Measurements from ENCODE around the gene LONRF2. TPM values are rescaled to one million over a fixed set of nuclear protein-coding genes. Genes with fewer than 3 reads are reported as not detected.

LONRF2 gene
- total RNA-seq, 1 experiment from 2014 or later, result 2.7 TPM

DNA sequence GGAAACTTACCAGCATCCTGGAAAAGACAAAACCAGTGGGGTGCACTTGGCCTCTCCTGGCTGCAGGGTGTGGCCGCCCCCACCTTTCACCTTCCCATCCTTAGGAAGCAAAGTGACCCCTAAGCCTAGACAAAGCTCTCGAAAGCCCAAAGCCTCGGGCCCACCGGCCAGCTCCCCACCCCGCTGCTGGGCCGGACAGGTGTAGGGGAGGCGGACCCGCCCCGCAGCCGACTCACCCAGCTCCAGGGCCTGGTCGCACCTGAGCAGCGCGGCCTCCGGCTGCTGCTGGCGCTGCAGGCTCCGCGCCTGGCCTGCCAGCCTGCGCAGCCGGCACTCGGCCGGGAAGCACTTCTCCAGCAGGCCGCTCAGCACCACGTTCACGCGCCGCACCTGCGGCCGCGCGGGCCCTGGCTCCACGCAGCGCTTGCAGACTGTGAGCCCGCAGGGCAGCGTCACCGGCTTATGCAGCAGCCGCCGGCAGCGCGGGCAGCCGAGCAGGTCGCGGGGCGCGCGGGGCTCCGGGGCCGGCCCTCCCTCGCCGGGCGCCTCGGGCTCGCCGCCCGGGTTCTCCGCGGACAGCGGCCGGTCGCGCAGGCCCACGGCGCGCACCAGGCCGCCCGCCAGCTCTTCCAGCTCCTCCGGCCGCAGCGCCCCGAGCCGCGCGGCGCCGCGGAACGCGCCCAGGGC, 979 bp downstream of the LONRF2 start:
- no peak overlapping the region for H2AFZ ChIP-seq (ENCODE audit: low read length)
- no peaks in the 10 kb centered on the region for H3K79me2 ChIP-seq (ENCODE audit: insufficient read depth, low read length)
- no peak overlapping the region for H3K27ac ChIP-seq (ENCODE audit: insufficient read length, low read depth, low read length)
- H3K4me2 ChIP-seq (ENCODE audit: insufficient read depth, insufficient read length, low read length), result peak overlapping the region; percentile 80
- TF ChIP-seq, protein P1, sequence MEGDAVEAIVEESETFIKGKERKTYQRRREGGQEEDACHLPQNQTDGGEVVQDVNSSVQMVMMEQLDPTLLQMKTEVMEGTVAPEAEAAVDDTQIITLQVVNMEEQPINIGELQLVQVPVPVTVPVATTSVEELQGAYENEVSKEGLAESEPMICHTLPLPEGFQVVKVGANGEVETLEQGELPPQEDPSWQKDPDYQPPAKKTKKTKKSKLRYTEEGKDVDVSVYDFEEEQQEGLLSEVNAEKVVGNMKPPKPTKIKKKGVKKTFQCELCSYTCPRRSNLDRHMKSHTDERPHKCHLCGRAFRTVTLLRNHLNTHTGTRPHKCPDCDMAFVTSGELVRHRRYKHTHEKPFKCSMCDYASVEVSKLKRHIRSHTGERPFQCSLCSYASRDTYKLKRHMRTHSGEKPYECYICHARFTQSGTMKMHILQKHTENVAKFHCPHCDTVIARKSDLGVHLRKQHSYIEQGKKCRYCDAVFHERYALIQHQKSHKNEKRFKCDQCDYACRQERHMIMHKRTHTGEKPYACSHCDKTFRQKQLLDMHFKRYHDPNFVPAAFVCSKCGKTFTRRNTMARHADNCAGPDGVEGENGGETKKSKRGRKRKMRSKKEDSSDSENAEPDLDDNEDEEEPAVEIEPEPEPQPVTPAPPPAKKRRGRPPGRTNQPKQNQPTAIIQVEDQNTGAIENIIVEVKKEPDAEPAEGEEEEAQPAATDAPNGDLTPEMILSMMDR (conservative IDR thresholded peaks at IDR 0.05), result peak; percentile 56
- Mint-ChIP-seq H3K27me3 (ENCODE audit: low read depth) (peaks cover 63% of the 10 kb centered on the region), H3K4me3 (peak overlapping the region; percentile 63 to 74), H3K27ac (no peak overlapping the region), H3K9me3 (peaks cover 27 to 29% of the 10 kb centered on the region in 2 experiments), H3K36me3 (ENCODE audit: insufficient read depth in 1 of 3, low read depth in 3 of 3) (peaks cover 3 to 28% (median 17%) of the 10 kb centered on the region in 3 experiments; a peak in 6 of 7 replicates), H3K4me1 (peaks cover 6 to 9% of the 10 kb centered on the region in 2 experiments)
- no peaks in the 10 kb centered on the region for H3K79me1 ChIP-seq (ENCODE audit: insufficient read depth, low read depth, low read length, poor library complexity, severe bottlenecking)
- peaks cover 7% of the 10 kb centered on the region for H3K23me2 ChIP-seq (ENCODE audit: insufficient read length, low read depth, low read length, poor library complexity, severe bottlenecking)
- H3K27me3 ChIP-seq (ENCODE audit: insufficient read depth, low read length), result peaks cover 16% of the 10 kb centered on the region
- WGBS (ENCODE audit: extremely low coverage, insufficient read length, low lambda C conversion rate), result no CpG with 5 or more reads among the region's 77 CpGs
- no peak overlapping the region for H3K56ac ChIP-seq (ENCODE audit: insufficient read length, low read depth, low read length)
- no peak overlapping the region for H2BK15ac ChIP-seq (ENCODE audit: low read depth, low read length)
- DNase-seq, result peak; percentile 82
- no peak overlapping the region for H3K4ac ChIP-seq (ENCODE audit: low read depth, low read length)
- H3K18ac ChIP-seq (ENCODE audit: insufficient read length, low read depth, low read length), result no peak overlapping the region
- H2BK120ac ChIP-seq (ENCODE audit: low read depth, low read length, poor library complexity, severe bottlenecking), result no peak overlapping the region
- H4K5ac ChIP-seq (ENCODE audit: insufficient read length, low read depth, low read length), result no peak overlapping the region
- no peak overlapping the region for H3K9ac ChIP-seq (ENCODE audit: extremely low read depth, insufficient read length, low read length)
- no peak overlapping the region for H2AK5ac ChIP-seq (ENCODE audit: insufficient read length, low read length)
- H3K23ac ChIP-seq (ENCODE audit: insufficient read length, low read depth, low read length), result no peak overlapping the region
- no peaks in the 10 kb centered on the region for H3K4me1 ChIP-seq (ENCODE audit: insufficient read depth, low read length)
- no peak overlapping the region for H4K91ac ChIP-seq (ENCODE audit: insufficient read length, low read depth, low read length)
- H4K8ac ChIP-seq (replicated peaks; ENCODE audit: insufficient read length, low read depth, low read length), result no peak overlapping the region
- no peak overlapping the region for H2BK20ac ChIP-seq (ENCODE audit: low read depth, low read length, poor library complexity, severe bottlenecking)
- H2BK12ac ChIP-seq (ENCODE audit: insufficient read length, low read depth, low read length), result no peak overlapping the region
- peaks cover 13% of the 10 kb centered on the region for H3K9me3 ChIP-seq (ENCODE audit: control insufficient read depth, low read depth, low read length)
- H3K14ac ChIP-seq (ENCODE audit: insufficient read depth, low read length), result peak overlapping the region; percentile 10; the same call in 1 of the 2 replicates
- H4K20me1 ChIP-seq (ENCODE audit: control insufficient read depth, insufficient read depth, insufficient read length), result no peaks in the 10 kb centered on the region
- no peak overlapping the region for H2BK5ac ChIP-seq (ENCODE audit: insufficient read length, low read length)
- no peak overlapping the region for H3T11ph ChIP-seq (ENCODE audit: low read length)

All from H9 (cell line).